Measurements from ENCODE around the gene TMEM45B.

DNA sequence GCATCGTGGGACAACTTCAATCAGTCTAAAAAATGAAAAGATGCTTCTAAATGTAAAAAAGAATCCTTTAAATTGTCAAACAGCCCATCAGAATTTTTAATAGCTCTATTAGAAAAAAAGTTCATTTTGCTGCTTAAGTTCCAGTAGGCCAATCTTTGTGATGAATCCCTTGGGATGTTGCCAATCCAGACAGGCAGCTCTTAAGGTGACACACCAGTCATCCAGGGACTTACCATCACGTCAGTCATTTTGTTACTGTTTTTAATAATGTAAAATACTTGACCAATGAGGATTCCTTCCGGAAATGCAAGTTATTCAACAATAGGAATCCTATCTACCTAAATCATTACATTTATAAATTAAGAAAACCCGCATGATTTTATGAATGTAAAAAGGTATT is 47.8 kb upstream of the TMEM45B start:
- TF ChIP-seq SMC3 (conservative IDR thresholded peaks at IDR 0.05; ENCODE audit: poor library complexity) (no peak), RAD21 (conservative IDR thresholded peaks at IDR 0.05) (no peak), POLR2AphosphoS5 (IDR thresholded peaks at IDR 0.05) (no peak)
- TF ChIP-seq, protein P1, sequence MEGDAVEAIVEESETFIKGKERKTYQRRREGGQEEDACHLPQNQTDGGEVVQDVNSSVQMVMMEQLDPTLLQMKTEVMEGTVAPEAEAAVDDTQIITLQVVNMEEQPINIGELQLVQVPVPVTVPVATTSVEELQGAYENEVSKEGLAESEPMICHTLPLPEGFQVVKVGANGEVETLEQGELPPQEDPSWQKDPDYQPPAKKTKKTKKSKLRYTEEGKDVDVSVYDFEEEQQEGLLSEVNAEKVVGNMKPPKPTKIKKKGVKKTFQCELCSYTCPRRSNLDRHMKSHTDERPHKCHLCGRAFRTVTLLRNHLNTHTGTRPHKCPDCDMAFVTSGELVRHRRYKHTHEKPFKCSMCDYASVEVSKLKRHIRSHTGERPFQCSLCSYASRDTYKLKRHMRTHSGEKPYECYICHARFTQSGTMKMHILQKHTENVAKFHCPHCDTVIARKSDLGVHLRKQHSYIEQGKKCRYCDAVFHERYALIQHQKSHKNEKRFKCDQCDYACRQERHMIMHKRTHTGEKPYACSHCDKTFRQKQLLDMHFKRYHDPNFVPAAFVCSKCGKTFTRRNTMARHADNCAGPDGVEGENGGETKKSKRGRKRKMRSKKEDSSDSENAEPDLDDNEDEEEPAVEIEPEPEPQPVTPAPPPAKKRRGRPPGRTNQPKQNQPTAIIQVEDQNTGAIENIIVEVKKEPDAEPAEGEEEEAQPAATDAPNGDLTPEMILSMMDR (IDR thresholded peaks at IDR 0.05; ENCODE audit: poor library complexity, severe bottlenecking) = no peak
